Measurements from ENCODE around the gene DNAH12.

DNAH12 gene

DNA sequence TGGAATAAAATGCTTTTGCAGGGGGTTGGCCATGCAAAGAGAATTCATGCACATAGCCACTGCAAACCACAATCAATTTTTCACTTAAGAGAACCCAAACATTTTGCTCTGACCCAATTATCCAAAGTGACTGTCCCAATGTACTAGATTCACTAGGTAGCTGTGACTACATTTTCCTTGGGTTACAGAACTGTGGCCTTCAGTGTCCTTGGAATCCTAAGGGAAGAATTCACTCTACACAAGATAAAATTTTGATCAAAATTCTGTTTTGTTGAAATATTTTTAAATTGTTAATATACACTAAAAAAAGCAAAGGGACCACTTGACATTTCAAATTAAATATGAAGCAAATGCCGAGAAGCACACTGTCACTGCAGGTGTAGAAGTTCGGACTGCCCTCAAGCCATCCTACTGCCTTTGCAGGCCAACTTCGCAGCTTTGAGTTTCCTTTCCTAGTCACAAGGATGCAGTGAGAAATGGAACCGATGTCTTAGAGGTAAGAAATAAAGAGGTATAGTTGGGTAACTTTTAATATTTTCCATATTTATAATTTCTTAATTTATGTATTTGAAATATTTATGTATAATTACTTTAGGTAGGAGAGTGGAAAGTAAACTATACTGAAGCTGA, 251.1 kb downstream of the DNAH12 start:
- DNase-seq = no peak

DNA sequence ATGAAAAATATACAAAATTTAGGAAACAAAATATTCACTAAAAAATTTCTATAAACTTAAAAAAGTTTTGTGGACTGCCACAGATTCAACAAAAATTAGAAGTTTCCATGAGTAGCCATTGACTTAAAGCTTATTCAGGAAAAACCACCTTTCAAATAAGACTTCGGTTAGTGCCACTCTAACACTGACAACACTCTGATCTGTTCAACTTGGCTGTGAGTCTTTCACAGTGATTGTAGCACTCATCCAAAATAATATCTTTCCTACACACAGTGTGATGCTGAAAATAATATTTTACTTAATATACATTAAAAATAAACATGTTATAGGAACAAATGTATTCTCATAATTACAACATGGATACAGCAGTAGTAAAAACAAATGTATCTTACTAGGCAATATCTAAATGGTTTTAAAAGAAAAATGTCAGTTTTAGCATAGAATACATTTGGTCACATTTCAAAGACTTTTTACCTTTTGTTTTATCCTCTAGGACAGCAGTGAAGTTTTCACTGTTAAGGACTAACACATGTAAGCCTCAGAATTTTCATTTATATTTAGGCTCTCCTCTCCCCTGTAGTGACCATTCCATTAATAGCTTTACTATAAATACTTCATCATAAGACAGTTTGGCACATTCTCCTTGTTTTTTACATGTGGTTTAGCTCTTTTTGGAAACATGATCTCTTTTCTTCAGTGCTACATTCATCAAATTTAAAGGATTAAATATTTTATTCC, 251.8 kb downstream of the DNAH12 start, which contains the start of gene ASB14:
ASB14 (minus strand) TSS at position 527 of the 738 bp plus-strand sequence. CDS start 652 bp downstream, outside the sequence.
- DNase-seq = no peak

DNA sequence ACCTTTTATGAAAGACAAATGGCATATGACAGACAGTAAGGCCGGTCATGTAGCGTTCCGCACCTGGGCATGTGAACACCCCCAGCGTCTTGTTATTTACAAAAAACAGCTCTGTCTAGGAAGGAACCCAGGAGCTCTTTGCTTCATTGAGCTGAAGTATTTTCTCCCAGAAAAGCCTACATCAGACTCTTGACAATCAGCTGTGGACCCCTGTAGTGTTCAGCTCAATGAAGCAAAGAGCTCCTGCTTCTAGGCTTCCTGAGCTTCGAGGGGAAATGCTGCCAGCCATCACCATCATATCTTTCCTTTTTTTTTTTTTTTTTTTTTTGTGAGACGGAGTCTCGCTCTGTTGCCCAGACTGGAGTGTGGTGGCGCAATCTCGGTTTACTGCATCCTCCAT, 255.7 kb downstream of the DNAH12 start:
- DNase-seq = no peak

DNA sequence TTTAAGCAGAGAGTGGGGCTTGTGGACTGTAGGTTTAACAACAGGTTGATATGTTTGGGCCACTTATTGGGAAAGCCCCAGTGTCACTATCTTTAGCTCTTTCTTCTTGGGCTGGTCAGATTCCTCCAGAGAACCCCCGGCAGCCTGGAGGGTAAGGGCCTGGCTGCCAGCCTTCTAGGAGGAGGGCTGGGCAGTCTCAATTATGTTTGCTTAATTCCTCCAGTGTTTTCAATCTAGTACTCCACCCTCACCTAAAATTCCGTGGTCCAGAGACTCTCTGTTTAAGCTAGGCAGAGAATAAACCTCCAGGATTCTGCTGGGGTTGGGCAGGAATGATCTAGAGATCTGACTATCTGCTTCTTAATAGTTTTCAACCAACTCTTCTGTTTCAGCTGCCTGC, 256.9 kb downstream of the DNAH12 start:
- no peak for DNase-seq

DNA sequence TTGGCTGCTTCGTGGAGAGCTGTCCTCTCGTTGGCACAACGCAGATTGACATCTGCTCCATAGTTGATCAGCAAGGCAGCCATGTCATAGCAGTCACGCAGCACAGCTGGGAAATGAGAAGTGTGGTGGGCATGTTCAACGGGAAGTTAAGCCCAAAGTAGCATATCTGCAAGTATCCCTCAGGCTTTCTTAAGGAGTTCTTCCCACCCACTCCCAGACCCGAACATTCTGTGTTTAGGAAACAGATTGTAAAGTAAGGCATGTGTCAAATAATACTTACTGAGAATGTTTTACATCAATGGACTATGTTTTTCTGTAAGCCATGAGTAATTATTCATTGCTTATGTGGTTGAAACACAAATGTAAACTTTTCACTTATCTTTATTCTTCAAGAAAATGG, 260.8 kb downstream of the DNAH12 start:
- DNase-seq = no peak

DNA sequence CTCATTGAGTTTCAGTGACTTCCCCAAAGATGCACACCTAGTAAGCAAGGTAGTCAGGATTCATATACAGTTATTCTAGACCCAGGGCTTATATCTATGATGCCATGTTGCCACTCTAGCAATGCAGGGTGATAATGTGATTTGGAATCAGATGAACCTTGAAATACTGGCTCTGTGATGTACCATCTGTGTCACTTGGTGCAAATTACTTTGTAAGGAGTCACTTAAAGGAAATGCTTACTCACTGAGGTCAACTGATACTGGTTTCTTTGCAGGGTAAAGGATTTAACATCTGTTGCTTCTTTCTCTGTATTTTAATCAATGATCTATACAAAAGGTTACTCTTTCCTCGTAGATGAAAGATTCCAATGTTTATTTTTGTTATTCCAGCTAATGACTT, 262.4 kb downstream of the DNAH12 start:
- DNase-seq = no peak

DNA sequence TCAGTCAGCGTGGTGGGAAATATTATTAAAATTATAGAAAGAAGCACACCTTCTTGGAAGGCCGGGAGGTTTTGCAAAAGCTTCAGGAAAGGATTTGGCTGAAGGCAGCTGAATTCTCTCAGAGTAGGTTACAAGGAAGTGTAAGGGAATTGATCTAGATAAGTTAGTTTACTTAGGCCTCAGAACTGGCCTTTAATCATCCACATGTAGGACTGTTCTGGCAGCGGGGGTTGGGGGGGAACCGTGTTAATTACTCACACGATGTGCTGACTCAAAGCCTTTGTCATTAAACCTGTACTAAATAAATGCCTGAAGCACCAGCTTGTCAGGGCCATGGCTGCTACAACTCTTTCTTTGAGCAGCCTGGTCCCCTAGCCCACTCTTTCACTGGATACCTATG, 264.5 kb downstream of the DNAH12 start:
- no peak for DNase-seq

DNA sequence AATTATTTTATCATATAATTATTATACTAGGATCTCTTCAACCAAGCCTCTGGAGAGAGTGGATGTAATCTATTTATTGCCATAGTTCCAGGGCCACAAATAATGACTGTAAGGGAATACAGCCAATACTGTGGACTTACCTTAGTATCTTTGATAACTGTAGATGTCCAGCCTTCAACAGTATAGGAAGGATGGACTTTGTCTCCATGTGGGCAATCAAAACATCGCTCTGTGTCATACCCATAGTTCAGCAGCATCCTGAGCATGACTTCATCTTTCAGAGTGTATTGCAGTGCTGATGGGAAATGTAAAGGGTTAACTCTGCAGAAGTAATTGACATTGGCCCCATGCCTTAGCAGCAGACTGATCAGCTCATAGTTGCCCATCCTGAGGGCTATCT, 265.9 kb downstream of the DNAH12 start:
- no peak for DNase-seq

DNA sequence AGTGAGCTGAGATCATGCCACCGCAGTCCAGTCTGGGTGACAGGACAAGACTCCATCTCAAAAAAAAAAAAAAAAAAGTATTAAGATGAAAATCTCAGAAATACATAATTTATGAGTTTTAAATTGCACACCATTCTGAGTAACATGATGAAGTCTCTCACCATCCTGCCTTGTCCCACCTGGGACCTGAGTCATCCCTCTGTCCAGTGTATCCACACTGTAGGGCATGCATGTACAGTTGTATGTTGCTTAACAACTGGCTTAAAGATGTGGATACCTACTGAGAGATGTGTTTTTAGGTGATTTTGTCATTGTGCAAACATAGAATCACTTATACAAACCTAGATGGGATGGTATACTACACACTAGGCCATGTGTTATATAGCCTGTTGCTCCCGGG, 268.8 kb downstream of the DNAH12 start:
- DNase-seq = no peak

DNA sequence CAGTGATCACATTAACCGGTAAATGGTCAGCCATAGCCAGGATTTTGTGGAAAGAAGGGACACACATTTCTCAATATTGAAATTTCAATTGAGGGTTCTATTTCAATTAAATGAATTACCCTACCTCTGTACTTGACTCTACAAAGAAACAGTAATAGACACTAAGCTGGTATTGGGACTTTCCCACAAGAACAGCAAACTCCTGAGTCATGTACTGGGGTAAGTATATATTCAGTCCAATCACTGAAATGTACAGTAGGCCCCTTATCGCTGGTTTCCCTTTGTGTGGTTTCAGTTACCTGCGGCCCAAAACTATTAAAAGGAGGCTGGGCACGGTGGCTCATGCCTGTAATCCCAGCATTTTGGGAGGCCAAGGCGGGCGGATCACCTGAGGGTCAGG, 269.3 kb downstream of the DNAH12 start:
- no peak for DNase-seq

DNA sequence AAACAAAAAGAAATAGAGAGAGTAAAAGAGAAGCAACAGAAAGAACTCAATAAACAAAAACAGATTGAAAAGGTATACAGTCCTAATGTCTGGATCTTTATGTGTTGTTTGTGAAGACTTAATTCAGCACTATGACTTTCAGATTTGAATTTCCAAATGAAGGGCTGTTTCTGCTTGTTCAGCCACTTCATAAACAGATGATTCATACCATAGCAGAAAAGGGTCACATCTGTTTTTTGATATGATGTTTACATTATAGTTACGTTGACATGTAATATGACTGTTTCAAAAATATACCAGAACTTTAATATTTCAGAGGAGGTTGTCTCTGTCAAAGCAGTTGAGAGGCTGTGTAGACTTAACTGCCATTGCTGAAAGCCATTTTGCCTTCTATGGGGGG, 275.7 kb downstream of the DNAH12 start:
- no peak for DNase-seq

DNA sequence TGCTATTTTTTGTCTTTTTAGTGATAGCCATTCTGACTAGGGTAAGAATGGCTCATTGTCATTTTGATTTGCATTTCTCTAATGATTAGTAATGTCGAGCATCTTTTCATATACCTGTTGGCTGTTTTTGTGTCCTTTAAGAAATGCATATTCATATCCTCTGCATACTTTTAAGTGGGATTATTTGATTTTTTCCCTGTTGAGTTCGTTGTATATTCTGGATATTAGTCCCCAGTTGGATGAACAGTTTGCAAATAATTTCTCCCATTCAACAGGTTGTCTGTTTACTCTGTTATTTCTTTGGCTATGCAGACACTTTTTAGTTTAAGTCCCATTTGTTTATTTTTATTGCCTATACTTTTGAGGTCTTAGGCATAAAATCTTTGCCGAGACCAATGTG, 282.2 kb downstream of the DNAH12 start:
- no peak for DNase-seq

DNA sequence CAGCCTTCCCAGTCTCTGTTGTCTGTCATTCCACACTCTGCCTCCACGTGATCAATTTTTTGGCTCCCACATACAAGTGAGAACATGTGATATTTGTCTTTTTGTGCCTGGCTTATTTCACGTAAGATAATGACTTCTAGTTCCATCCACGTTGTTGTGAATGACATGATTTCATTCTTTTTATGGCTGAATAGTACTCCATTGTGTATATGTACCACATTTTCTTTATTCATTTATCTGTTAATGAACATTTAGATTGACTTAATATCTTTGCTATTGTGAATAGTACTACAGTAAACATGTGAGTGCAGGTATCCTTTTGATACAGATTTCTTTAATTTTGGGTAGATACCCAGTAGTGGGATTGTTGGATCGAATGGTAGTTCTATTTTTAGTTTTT, 283.0 kb downstream of the DNAH12 start:
- DNase-seq = no peak

DNA sequence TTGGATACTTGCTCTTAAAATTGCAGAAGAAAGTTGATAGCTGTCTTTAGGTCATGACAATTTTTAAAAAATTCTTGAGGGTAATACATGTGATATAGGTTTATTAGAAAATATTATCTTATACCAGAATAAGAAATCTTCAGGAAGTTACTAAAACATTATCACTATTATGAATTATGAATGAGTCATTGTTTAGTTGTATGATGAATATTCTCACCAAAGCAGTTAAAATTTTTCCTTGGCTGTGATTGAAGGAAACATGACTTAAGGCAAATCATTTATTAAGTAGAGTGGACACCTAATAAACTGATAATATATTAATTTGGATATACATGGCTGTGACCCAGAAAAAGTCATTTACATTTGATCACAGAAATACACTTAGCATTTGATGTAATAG, 286.5 kb downstream of the DNAH12 start:
- no peak for DNase-seq

DNA sequence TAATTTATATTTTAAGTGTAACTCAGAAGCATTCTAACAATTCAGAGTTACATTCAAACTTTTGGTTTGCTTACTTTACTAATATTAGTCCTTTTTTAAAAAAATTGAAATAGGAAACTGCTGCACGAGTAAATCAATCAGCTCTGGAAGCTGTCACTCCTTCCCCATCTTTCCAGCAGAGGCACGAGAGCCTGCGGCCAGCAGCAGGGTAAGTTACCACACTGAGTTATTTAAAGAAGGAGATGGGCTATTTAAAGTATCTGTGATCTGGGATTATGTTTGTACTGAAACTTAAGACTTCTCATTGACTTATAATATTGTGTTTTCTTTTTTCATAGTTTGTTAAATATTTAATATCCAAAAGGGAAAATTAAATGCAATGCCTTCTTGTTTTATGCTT, 287.3 kb downstream of the DNAH12 start:
- DNase-seq = no peak

DNA sequence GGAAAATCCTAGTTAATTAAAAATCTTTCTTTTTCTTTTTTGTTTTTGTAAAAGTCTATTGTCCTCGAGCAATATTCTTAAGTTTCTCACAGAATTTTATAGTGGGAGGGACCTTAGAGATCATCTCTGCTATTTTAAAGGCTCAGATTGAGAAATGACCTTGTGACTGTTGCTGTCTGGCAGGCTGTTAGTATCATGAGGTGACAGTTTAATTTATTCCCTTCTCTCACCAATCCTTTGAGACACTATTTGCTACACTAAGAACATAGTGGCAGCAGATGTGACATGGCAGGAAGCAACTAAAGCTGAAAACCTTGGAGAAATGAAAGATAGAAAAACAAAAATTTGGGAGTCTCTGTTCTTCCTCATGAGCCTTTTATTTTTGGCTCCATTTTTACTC, 291.7 kb downstream of the DNAH12 start:
- no peak for DNase-seq

DNA sequence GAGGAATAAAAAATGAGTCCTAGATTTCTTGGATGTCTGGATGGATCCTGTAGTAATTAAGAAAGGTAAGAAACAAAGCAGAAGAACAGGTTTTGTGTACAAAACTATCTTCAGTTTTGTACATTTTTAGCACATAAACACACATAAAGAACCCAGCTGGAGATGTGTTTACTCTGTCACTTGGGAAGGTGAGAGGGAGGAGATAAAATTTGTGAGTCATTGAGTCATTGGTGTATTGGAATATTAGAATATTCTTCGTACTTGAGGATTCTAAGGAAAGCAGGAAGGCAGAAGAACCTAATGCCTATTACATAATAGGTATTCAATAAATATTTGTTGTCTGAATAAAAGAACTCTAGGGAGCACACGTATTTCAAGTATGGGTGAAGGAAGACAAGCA, 299.2 kb downstream of the DNAH12 start:
- no peak for DNase-seq

Measured in stimulated activated CD4-positive, alpha-beta T cell treated with anti-CD3 and anti-CD28 coated beads, Interleukin-4, amount 100 ng/mL, for 1 hour (primary cell).